Renal pelvis (tissue), 4 donors: ENCODE results near the gene SLC13A3. TPM values are rescaled to one million over a fixed set of nuclear protein-coding genes. Genes with fewer than 3 reads are reported as not detected.
"Not testable (repeated sequence)": the region's sequence is repeated elsewhere in the genome, so short reads cannot be mapped to it uniquely, and the experiment has no call there.

Experiments used
- DNase-seq: peaks from one replicate; pipeline ENCODE4 v3.0.0-alpha.2; 2013
- polyA plus RNA-seq, 3 donors: library from polyadenylated mRNA; unstranded; fragments of 120-200 nt; gene quantifications; one replicate each; pipeline ENCODE4 v1.2.1, GENCODE V29; 2013; ENCODE audit not compliant: insufficient read length in 3 of 3

Gene SLC13A3
- polyA plus RNA-seq, 3 donors: 18.5 to 32.4 (median 20.8) TPM

- DNase-seq: no peak
These were observed 31.9 kb upstream of the SLC13A3 start for GRCh38 chr20:46683011-46683667.

- DNase-seq: no peak
These were observed 31.0 kb upstream of the SLC13A3 start for GRCh38 chr20:46682063-46682821.

GRCh38 chr20:46681032-46681854, 30.0 kb upstream of the SLC13A3 start:
- DNase-seq: peak; percentile 63

- DNase-seq: no peak
These were observed 29.4 kb upstream of the SLC13A3 start for GRCh38 chr20:46680684-46681031.

- DNase-seq: no peak
These were observed 27.3 kb upstream of the SLC13A3 start for GRCh38 chr20:46678516-46678915.

GRCh38 chr20:46677608-46678007, 26.3 kb upstream of the SLC13A3 start:
- DNase-seq: no peak

GRCh38 chr20:46676649-46677316, 25.5 kb upstream of the SLC13A3 start:
- not testable (repeated sequence) for DNase-seq

GRCh38 chr20:46674253-46675083, 23.2 kb upstream of the SLC13A3 start:
- DNase-seq: no peak

- DNase-seq: no peak
These were observed 22.4 kb upstream of the SLC13A3 start for GRCh38 chr20:46673394-46674252.

GRCh38 chr20:46672543-46673148, 21.4 kb upstream of the SLC13A3 start:
- no peak for DNase-seq

- no peak for DNase-seq
These were observed 20.7 kb upstream of the SLC13A3 start for GRCh38 chr20:46671866-46672542.

GRCh38 chr20:46670585-46671584, 19.6 kb upstream of the SLC13A3 start:
- no peak for DNase-seq

- DNase-seq: no peak
These were observed 18.9 kb upstream of the SLC13A3 start for GRCh38 chr20:46670228-46670584.

- no peak for DNase-seq
These were observed 15.7 kb upstream of the SLC13A3 start for GRCh38 chr20:46666818-46667515.

- DNase-seq: no peak
These were observed 15.0 kb upstream of the SLC13A3 start for GRCh38 chr20:46666306-46666705.

- no peak for DNase-seq
These were observed 14.3 kb upstream of the SLC13A3 start for GRCh38 chr20:46665602-46666001.

- no peak for DNase-seq
These were observed 12.3 kb upstream of the SLC13A3 start for GRCh38 chr20:46663531-46663930.
